Spinal cord (tissue), 10 donors: ENCODE measurements around the gene SCARB2. TPM values are rescaled to one million over a fixed set of nuclear protein-coding genes. Genes with fewer than 3 reads are reported as not detected.

Experiments used
- DNase-seq, 6 donors: peaks; one replicate each; pipeline versions ENCODE4 v3.0.0 to v3.0.0-alpha.2; 2013 to 2015; ENCODE audit warnings: low spot score in 6 of 6, low read depth in 4 of 6
- H3K27ac ChIP-seq: one replicate; pipeline ENCODE4 v1.5.1; 2013; ENCODE audit warnings: low read depth, low read length, control low read depth
- H3K27me3 ChIP-seq: one replicate; pipeline ENCODE4 v1.6.1; 2013; ENCODE audit warnings: low read length; ENCODE audit not compliant: control insufficient read depth, insufficient read depth
- H3K36me3 ChIP-seq: one replicate; pipeline ENCODE4 v1.6.1; 2013; ENCODE audit warnings: low read length; ENCODE audit not compliant: control insufficient read depth, insufficient read depth
- H3K4me1 ChIP-seq: one replicate; pipeline ENCODE4 v1.6.1; 2013; ENCODE audit warnings: low read length; ENCODE audit not compliant: control insufficient read depth, insufficient read depth
- H3K4me3 ChIP-seq: one replicate; pipeline ENCODE4 v1.5.1; 2013; ENCODE audit warnings: low read depth, low read length, control low read depth
- H3K9me3 ChIP-seq: one replicate; pipeline ENCODE4 v1.6.1; 2013; ENCODE audit warnings: low read length; ENCODE audit not compliant: control insufficient read depth, insufficient read depth
- WGBS: methylation state at CpG from one replicate; pipeline ENCODE4 v1.1.5; 2013; ENCODE audit warnings: missing lambda C conversion rate; ENCODE audit not compliant: insufficient coverage; 5-methylcytosine and 5-hydroxymethylcytosine counted together
- polyA plus RNA-seq, 2 donors: library from polyadenylated mRNA; unstranded; fragments of 120-200 nt; gene quantifications; one replicate each; pipeline ENCODE4 v1.2.1, GENCODE V29; 2013; ENCODE audit not compliant: insufficient read length in 2 of 2
- total RNA-seq, 2 donors: library from RNA; depleted of rRNA in 1 of 2; stranded (reverse); fragments of 120-200 nt in 1 of 2; fragments of >200 nt in 1 of 2; gene quantifications; one replicate each; pipeline versions ENCODE4 v1.2.3 to v1.2.4, GENCODE V29; 2013 to 2014
- donor health status: healthy.

The SCARB2 gene
- total and polyA plus RNA-seq, 4 donors, result 191 to 326 (median 230) TPM

DNA sequence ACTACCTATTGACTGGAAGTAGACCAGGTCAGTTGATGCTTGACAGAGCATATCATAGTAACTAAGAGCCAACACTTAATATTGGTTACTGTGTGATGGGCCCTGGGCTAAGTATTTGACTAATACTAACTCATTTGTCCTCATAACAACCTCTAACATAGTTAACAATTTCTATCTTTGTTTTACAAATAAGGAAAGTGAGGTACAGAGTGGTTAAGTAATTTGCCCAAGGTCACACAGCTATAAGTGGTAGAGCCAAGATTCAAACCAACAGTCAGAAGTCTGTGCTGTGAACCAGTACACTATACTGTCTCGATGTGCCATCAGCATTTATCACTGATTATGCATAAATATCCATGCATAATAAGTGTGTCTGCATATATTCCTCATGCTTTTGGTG, 38.3 kb downstream of the SCARB2 start:
- WGBS, result no CpG with 5 or more reads among the region's 1 CpG
- no peak for DNase-seq
- peaks cover 4% of the 10 kb centered on the region for H3K4me1 ChIP-seq
- peaks cover 27% of the 10 kb centered on the region for H3K36me3 ChIP-seq
- no peak overlapping the region for H3K27ac ChIP-seq
- no peak overlapping the region for H3K4me3 ChIP-seq
- no peaks in the 10 kb centered on the region for H3K9me3 ChIP-seq
- H3K27me3 ChIP-seq, result no peaks in the 10 kb centered on the region

DNA sequence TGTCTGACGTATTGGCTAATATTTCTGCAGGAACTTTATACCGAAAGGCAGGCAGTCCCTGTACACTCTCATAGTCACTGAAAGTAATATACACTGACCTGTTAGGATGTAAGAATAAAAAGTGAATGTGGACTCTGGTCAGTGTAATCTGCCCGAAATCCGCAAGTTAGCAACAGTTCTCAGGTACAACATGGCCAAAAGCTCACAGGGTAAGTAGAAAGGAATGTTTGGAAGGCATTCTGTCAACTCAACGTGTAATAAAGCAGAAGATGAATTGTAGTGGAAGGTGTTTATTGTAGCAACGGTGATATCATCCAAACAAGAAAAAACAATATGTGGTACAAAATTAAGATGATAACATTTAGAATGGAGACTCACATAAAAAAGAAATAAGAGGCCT, 39.4 kb downstream of the SCARB2 start:
- no peaks in the 10 kb centered on the region for H3K4me1 ChIP-seq
- no peaks in the 10 kb centered on the region for H3K27me3 ChIP-seq
- H3K9me3 ChIP-seq, result no peaks in the 10 kb centered on the region
- H3K27ac ChIP-seq, result no peak overlapping the region
- DNase-seq, result no peak
- no peak overlapping the region for H3K4me3 ChIP-seq
- WGBS, result 100% methylated on average over 3 of the region's 6 CpGs
- H3K36me3 ChIP-seq, result peaks cover 26% of the 10 kb centered on the region

GRCh38 chr4:76168688-76169087, 44.9 kb downstream of the SCARB2 start:
- H3K9me3 ChIP-seq, result no peaks in the 10 kb centered on the region
- H3K36me3 ChIP-seq, result peaks cover 40% of the 10 kb centered on the region
- H3K27me3 ChIP-seq, result no peaks in the 10 kb centered on the region
- 92% methylated on average over 3 of the region's 3 CpGs for WGBS
- DNase-seq, result no peak
- H3K4me3 ChIP-seq, result no peak overlapping the region
- H3K27ac ChIP-seq, result no peak overlapping the region
- no peaks in the 10 kb centered on the region for H3K4me1 ChIP-seq

- H3K36me3 ChIP-seq, result peaks cover 30% of the 10 kb centered on the region
- no peak for DNase-seq
- WGBS, result 83% methylated on average over 1 of the region's 3 CpGs
- H3K9me3 ChIP-seq, result no peaks in the 10 kb centered on the region
- no peaks in the 10 kb centered on the region for H3K4me1 ChIP-seq
- no peak overlapping the region for H3K27ac ChIP-seq
- no peak overlapping the region for H3K4me3 ChIP-seq
- no peaks in the 10 kb centered on the region for H3K27me3 ChIP-seq
Observed at GRCh38 chr4:76166480-76166879, 47.1 kb downstream of the SCARB2 start.

GRCh38 chr4:76160355-76160754, 53.3 kb downstream of the SCARB2 start:
- Histone ChIP-seq H3K4me1 (no peaks in the 10 kb centered on the region), H3K36me3 (peaks cover 19% of the 10 kb centered on the region), H3K27ac (no peak overlapping the region), H3K27me3 (no peaks in the 10 kb centered on the region), H3K9me3 (no peaks in the 10 kb centered on the region), H3K4me3 (no peak overlapping the region)
- no CpG with 5 or more reads among the region's 2 CpGs for WGBS
- DNase-seq, result no peak

DNA sequence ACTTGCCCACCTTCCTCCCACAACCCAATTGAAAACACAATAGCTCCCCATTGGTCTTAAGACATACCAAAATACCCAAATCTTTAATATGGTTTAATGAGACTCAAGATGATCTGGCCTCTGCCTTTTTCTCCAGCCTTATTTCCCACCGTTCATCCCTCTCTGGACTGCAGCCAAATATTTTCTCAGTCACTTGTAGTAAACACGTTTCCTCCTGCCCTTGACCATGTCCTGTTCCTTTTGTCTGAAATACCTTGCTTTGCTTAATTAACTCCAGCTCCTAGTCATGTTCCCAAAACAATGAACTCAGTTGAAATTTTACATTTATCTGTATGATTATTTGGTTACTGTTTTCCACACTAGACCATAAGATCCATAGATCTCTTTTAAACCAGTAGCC, 57.0 kb downstream of the SCARB2 start:
- no peak for DNase-seq
- H3K27me3 ChIP-seq, result no peaks in the 10 kb centered on the region
- WGBS, result 43% methylated on average over 1 of the region's 2 CpGs
- H3K27ac ChIP-seq, result no peak overlapping the region
- H3K4me1 ChIP-seq, result no peaks in the 10 kb centered on the region
- peaks cover 7% of the 10 kb centered on the region for H3K36me3 ChIP-seq
- no peak overlapping the region for H3K4me3 ChIP-seq
- no peaks in the 10 kb centered on the region for H3K9me3 ChIP-seq

DNA sequence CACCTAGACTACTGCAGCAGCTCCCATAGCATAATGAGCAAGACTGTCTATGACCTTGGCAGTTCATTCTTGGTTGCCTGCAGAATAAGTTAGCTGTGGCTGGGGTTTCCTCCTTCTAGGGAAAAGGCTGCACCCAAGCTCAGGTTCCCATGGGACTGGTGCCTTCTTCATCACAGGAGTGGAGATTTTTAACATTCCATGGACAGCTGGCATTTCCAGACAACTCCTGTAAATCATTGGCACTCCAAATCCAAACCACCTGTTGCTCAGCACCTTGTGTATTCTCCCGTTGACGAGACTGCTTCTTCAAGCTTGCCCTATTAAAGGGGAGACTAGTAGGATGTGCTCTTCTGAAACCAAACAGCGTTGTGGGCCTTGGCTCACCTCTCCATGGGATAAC, 57.6 kb downstream of the SCARB2 start:
- H3K9me3 ChIP-seq, result no peaks in the 10 kb centered on the region
- H3K27me3 ChIP-seq, result no peaks in the 10 kb centered on the region
- WGBS, result 100% methylated on average over 2 of the region's 3 CpGs
- H3K4me1 ChIP-seq, result no peaks in the 10 kb centered on the region
- H3K27ac ChIP-seq, result no peak overlapping the region
- peaks cover 2% of the 10 kb centered on the region for H3K36me3 ChIP-seq
- DNase-seq, result no peak
- H3K4me3 ChIP-seq, result no peak overlapping the region

GRCh38 chr4:76153356-76153755, 60.3 kb downstream of the SCARB2 start:
- H3K4me3 ChIP-seq, result no peak overlapping the region
- no peak overlapping the region for H3K27ac ChIP-seq

GRCh38 chr4:76148142-76148865, 65.3 kb downstream of the SCARB2 start, which contains the start of gene NUP54:
TSS of gene NUP54 (minus strand) at chr4:76148397. CDS start at chr4:76148374, 23 bp downstream.
- peak; percentile 87 to 99 (median 94) for DNase-seq
- Histone ChIP-seq H3K27ac (peak within 1 kb of the TSS; percentile 94), H3K9me3 (no peaks in the 10 kb centered on the region), H3K4me1 (peaks cover 5% of the 10 kb centered on the region), H3K36me3 (peaks cover 3% of the 10 kb centered on the region), H3K4me3 (peak within 1 kb of the TSS; percentile 90), H3K27me3 (no peaks in the 10 kb centered on the region)
- 0% methylated on average over 37 of the region's 47 CpGs for WGBS

More at GRCh38 chr4:76153356-76153755, 60.3 kb downstream of the SCARB2 start:
- Histone ChIP-seq H3K9me3 (no peaks in the 10 kb centered on the region), H3K27me3 (no peaks in the 10 kb centered on the region), H3K36me3 (peaks cover 2% of the 10 kb centered on the region), H3K4me1 (peaks cover 5% of the 10 kb centered on the region)
- no CpG with 5 or more reads among the region's 2 CpGs for WGBS
- DNase-seq, result no peak

DNA sequence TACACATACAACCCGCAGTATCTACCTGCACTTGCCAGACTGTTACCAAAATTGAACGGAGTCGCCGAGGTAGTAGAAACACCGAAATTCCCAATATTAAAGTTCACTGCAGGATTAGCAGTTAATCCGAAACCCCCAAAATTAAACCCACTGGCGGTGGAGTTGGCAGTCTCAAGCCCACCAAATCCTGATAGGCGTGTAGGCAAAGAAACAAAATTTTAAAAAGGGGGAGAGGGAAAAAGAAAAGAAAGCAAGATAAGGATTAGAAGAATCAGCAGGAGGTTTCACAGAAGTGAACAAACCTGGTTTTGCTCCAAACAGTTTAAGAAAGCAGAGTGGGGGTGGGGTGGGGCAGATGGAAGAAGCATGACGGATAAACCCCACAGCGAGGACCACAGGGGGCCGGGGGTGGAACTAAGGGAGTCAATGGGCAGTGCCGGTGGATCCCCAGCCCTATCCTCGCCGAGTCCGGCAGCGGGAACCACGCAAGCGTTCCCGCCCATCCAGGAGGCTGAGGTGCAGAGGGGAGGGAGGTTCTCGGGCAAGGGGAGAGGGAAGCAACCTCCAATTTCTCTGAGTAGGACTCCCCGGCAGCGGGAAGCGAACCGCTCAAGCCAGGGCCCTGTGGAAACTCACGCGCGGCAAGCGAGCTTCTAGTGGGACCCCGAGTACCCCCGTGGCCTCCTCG, 66.0 kb downstream of the SCARB2 start:
- Histone ChIP-seq H3K9me3 (no peaks in the 10 kb centered on the region), H3K36me3 (peaks cover 3% of the 10 kb centered on the region), H3K4me1 (peaks cover 5% of the 10 kb centered on the region), H3K4me3 (peak overlapping the region; percentile 90), H3K27me3 (no peaks in the 10 kb centered on the region), H3K27ac (peak overlapping the region; percentile 94)
- DNase-seq, result peak; percentile 7 to 70 (median 27)
- WGBS, result 0% methylated on average over 30 of the region's 31 CpGs
